Breast epithelium (tissue), 3 donors: ENCODE data around the gene PGP.

Experiments used
- CTCF ChIP-seq, 3 donors: fragments of 450-650 bp; IDR thresholded peaks; one replicate each; pipeline ENCODE4 v1.5.1; 2016 to 2017; ENCODE audit warnings: antibody characterized with exemption in 3 of 3, mild to moderate bottlenecking in 3 of 3, moderate library complexity in 3 of 3
- POLR2AphosphoS5 ChIP-seq, 3 donors: sonication (generic); formaldehyde crosslinking; IDR thresholded peaks; one replicate each; pipeline ENCODE4 v1.6.1; 2017; ENCODE audit warnings: antibody characterized with exemption in 3 of 3

DNA sequence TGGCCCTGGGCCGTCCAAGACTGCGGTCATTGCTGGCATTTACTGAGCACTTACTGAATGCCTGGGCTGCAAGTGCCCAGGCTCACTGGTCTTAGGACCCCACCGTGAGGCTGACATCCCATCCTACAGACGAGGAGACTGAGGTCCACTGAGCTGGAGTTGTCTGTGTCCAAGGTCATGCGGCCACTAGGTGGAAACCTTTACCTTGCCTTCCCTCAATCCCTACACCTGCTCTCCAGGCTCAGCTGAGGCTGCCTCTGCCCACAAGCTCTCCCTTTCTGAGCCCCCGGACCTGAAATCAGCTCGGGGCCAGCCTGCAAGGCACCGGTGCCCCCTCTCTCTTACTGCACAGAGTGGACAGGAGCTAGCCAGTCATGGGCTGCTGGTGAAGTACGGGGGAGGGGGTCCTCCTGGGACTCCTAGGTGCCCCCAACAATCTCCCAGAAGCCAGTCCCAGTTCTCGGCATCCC is 19.8 kb downstream of the PGP start:
- no peak for TF ChIP-seq POLR2AphosphoS5 (IDR thresholded peaks at IDR 0.05)
- peak; percentile 6 to 70 (median 41) for TF ChIP-seq CTCF (IDR thresholded peaks at IDR 0.05)
